NCI-H446 treated with DMSO at 0.1 percent for 48 hours (cell line): ENCODE data around the gene IFT88.

Experiments used
- DNase-seq: peaks from one replicate; lab custom pipeline; 2025; lab: John Stamatoyannopoulos, UW

IFT88 gene

GRCh38 chr13:20715330-20715712 is 148.4 kb downstream of the IFT88 start:
- no peak for DNase-seq

GRCh38 chr13:20716951-20717350 is 150.0 kb downstream of the IFT88 start:
- DNase-seq, result peak; percentile 14

GRCh38 chr13:20717581-20718542 is 150.9 kb downstream of the IFT88 start:
- no peak for DNase-seq

- no peak for DNase-seq
Observed at GRCh38 chr13:20718958-20719566, 152.1 kb downstream of the IFT88 start.

GRCh38 chr13:20719783-20720182 is 152.8 kb downstream of the IFT88 start:
- DNase-seq, result no peak

GRCh38 chr13:20720499-20720898 is 153.5 kb downstream of the IFT88 start:
- DNase-seq, result no peak

GRCh38 chr13:20721058-20721453 is 154.1 kb downstream of the IFT88 start:
- DNase-seq, result no peak

GRCh38 chr13:20721454-20722357 is 154.7 kb downstream of the IFT88 start:
- no peak for DNase-seq

GRCh38 chr13:20727856-20728255 is 160.9 kb downstream of the IFT88 start:
- DNase-seq, result no peak

- DNase-seq, result no peak
Observed at GRCh38 chr13:20728579-20729311, 161.8 kb downstream of the IFT88 start.

GRCh38 chr13:20729633-20730585 is 163.0 kb downstream of the IFT88 start:
- DNase-seq, result no peak

- DNase-seq, result no peak
Observed at GRCh38 chr13:20738616-20739015, 171.7 kb downstream of the IFT88 start.

- no peak for DNase-seq
Observed at GRCh38 chr13:20740021-20740420, 173.1 kb downstream of the IFT88 start.
